ENCODE results near the gene RHOT2.

- TF ChIP-seq CTCF (IDR thresholded peaks at IDR 0.05) (no peak), POLR2A (IDR thresholded peaks at IDR 0.05) (no peak), EP300 (IDR thresholded peaks at IDR 0.05) (no peak)
These were observed 686 bp upstream of the RHOT2 start for GRCh38 chr16:667113-667779.
